Common myeloid progenitor, CD34-positive (primary cell): ENCODE measurements around the gene ST14.
"Not testable (repeated sequence)": the region's sequence is repeated elsewhere in the genome, so short reads cannot be mapped to it uniquely, and the experiment has no call there.

Experiments
- CTCF ChIA-PET: fragments of 350-600 bp; sonication (Branson Sonifier 250); formaldehyde crosslinking; loops from one replicate; lab custom pipeline; 2021; ENCODE audit warnings: antibody characterized with exemption; lab: Charles Lee
- POLR2A ChIA-PET: fragments of 350-600 bp; sonication (Branson Sonifier 250); formaldehyde crosslinking; loops from one replicate; lab custom pipeline; 2021; ENCODE audit warnings: antibody characterized with exemption; lab: Charles Lee
- DNase-seq, 3 donors: peaks; one replicate each; pipeline versions ENCODE4 v3.0.0 to v3.0.0-alpha.2; 2013
- H3K27ac ChIP-seq, 2 experiments: 1 replicate in 1 of 2; 2 replicates in 1 of 2; pipeline ENCODE4 v1.7.0; 2013; ENCODE audit warnings: inconsistent platforms in 2 of 2, low read length in 2 of 2, mild to moderate bottlenecking in 2 of 2, low read depth in 1 of 2, moderate library complexity in 1 of 2; ENCODE audit not compliant: severe bottlenecking in 2 of 2, insufficient read depth in 1 of 2, poor library complexity in 1 of 2
- H3K27me3 ChIP-seq, 5 experiments: replicated peaks in 2 of 5; 1 replicate in 3 of 5; 2 replicates in 2 of 5; pipeline versions ENCODE4 v1.6.1 to v1.7.0; 2013; ENCODE audit warnings: low read length in 4 of 5, mild to moderate bottlenecking in 2 of 5, moderate library complexity in 2 of 5, inconsistent platforms in 1 of 5; ENCODE audit not compliant: insufficient read depth in 5 of 5, control insufficient read depth in 4 of 5
- H3K36me3 ChIP-seq, 4 experiments: 1 replicate in 2 of 4; 2 replicates in 2 of 4; pipeline versions ENCODE4 v1.6.1 to v1.7.0; 2013; ENCODE audit warnings: low read length in 3 of 4, control low read depth in 1 of 4, mild to moderate bottlenecking in 1 of 4; ENCODE audit not compliant: control insufficient read depth in 4 of 4, insufficient read depth in 4 of 4
- H3K4me1 ChIP-seq, 4 experiments: 1 replicate in 3 of 4; 2 replicates in 1 of 4; pipeline versions ENCODE4 v1.6.1 to v1.7.1; 2013; ENCODE audit warnings: low read length in 3 of 4, mild to moderate bottlenecking in 3 of 4, control low read depth in 1 of 4, inconsistent platforms in 1 of 4, moderate library complexity in 1 of 4; ENCODE audit not compliant: control insufficient read depth in 4 of 4, insufficient read depth in 4 of 4; ENCODE audit errors: control extremely low read depth in 1 of 4
- H3K4me3 ChIP-seq, 7 experiments: 1 replicate in 4 of 7; 2 replicates in 3 of 7; pipeline versions ENCODE4 v1.5.1 to v1.7.0; 2013; ENCODE audit warnings: mild to moderate bottlenecking in 7 of 7, low read length in 6 of 7, moderate library complexity in 6 of 7, inconsistent platforms in 2 of 7, low read depth in 2 of 7, control low read depth in 1 of 7; ENCODE audit not compliant: insufficient read depth in 4 of 7, control insufficient read depth in 1 of 7; ENCODE audit errors: extremely low read depth in 1 of 7
- H3K9me3 ChIP-seq, 5 experiments: 1 replicate in 4 of 5; 2 replicates in 1 of 5; pipeline versions ENCODE4 v1.6.1 to v1.7.1; 2013; ENCODE audit warnings: low read length in 4 of 5, mild to moderate bottlenecking in 2 of 5, inconsistent platforms in 1 of 5, low read depth in 1 of 5, moderate library complexity in 1 of 5; ENCODE audit not compliant: control insufficient read depth in 4 of 5, insufficient read depth in 2 of 5; ENCODE audit errors: control extremely low read depth in 1 of 5
- WGBS: methylation state at CpG from one replicate; pipeline ENCODE4 v1.1.5; 2013; ENCODE audit not compliant: insufficient coverage; 5-methylcytosine and 5-hydroxymethylcytosine counted together

ST14 gene

DNA sequence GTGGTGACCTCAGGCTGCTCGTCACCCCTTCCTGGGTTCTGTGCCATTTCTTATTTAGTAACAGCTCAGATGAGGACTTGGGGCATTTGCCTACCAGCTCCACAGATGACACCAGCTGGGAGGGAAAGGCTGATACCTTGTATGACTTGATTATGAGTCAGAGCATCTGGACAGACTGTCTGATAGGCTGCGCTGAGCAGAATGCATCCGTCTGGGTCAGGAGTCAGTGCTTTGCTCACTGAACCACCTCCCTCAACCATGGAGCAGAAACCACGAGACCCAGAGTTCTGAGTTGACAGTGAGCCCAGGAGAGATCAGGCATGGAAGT is 6.8 kb downstream of the ST14 start:
- Histone ChIP-seq H3K4me3 (no peak overlapping the region), H3K36me3 (no peaks in the 10 kb centered on the region), H3K9me3 (no peaks in the 10 kb centered on the region), H3K27ac (no peak overlapping the region), H3K4me1 (peaks cover 0 to 2% (median 0%) of the 10 kb centered on the region in 4 experiments), H3K27me3 (peaks cover 0 to 24% (median 12%) of the 10 kb centered on the region in 5 experiments)
- WGBS, result 100% methylated on average over 3 of the region's 4 CpGs
- CTCF ChIA-PET, result interaction anchor here (1.5 kb wide), 1 partner anchor 47 kb away, joined by 6 read pairs; no protein-coding TSS in a partner anchor
- POLR2A ChIA-PET, result no interaction called here
- DNase-seq, result peak in 1 of 3 donors; percentile 15

DNA sequence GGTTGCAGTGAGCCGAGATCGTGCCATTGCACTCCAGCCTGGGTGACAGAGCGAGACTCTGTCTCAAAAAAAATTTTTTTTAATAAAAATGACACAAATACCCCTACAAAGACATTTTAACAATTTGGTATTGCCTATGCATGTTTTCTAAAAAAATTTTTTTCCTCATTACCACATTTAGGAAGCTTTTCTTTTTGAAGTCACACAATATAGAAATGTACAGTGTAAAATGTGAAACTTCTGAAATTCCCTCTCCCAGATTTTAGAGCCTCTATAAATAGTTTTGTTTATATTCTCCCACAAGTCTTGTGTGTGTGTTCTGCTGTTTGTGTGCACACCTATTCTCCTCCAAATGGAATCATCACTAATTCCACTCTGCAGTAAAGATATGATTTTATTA is 7.6 kb downstream of the ST14 start:
- POLR2A ChIA-PET, result no interaction called here
- Histone ChIP-seq H3K4me1 (no peaks in the 10 kb centered on the region), H3K36me3 (no peaks in the 10 kb centered on the region), H3K27me3 (peaks cover 0 to 17% (median 5%) of the 10 kb centered on the region in 5 experiments), H3K9me3 (no peaks in the 10 kb centered on the region), H3K27ac (no peak overlapping the region), H3K4me3 (no peak overlapping the region)
- CTCF ChIA-PET, result interaction anchor here (0.9 kb wide), 1 partner anchor 24 kb away, joined by 4 read pairs; no protein-coding TSS in a partner anchor
- no peak for DNase-seq
- 100% methylated on average over 3 of the region's 3 CpGs for WGBS

- H3K4me1 ChIP-seq, result no peaks in the 10 kb centered on the region
- H3K9me3 ChIP-seq, result no peaks in the 10 kb centered on the region
- H3K27me3 ChIP-seq, result peaks cover 0 to 7% (median 4%) of the 10 kb centered on the region in 5 experiments
- no peak overlapping the region for H3K27ac ChIP-seq
- CTCF ChIA-PET, result interaction anchor here (0.9 kb wide), 1 partner anchor 23 kb away, joined by 4 read pairs; no protein-coding TSS in a partner anchor
- POLR2A ChIA-PET, result no interaction called here
- WGBS, result 96% methylated on average over 4 of the region's 7 CpGs
- peak in 2 of 3 donors; percentile 20 to 32 for DNase-seq
- no peaks in the 10 kb centered on the region for H3K36me3 ChIP-seq
- no peak overlapping the region for H3K4me3 ChIP-seq
These were observed 8.5 kb downstream of the ST14 start for GRCh38 chr11:130168105-130168504.

DNA sequence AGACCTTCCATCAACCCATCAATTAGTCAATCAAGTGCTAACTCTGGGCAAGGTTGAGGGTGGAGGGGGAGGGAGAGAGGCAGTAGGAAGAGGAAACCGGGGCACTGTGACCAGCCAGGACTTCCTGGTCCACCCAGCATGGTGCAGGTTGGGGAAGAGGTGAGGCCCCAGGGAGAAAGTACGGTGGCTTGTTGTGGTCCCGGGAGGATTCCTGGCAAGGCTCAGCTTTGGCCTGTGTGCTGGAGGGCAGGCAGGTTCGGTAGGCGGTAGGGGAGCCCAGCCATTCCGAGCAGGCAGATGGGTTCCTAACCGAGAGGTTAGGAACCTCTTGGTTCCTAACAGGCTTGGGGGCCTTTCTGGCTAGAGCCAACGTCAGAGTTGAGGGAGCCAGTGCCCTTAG is 10.8 kb downstream of the ST14 start:
- Histone ChIP-seq H3K27ac (no peak overlapping the region), H3K36me3 (no peaks in the 10 kb centered on the region), H3K9me3 (peaks cover 0 to 6% (median 0%) of the 10 kb centered on the region in 5 experiments), H3K27me3 (peaks cover 0 to 2% (median 0%) of the 10 kb centered on the region in 5 experiments), H3K4me3 (no peak overlapping the region), H3K4me1 (no peaks in the 10 kb centered on the region)
- CTCF ChIA-PET, result no interaction called here
- DNase-seq, result no peak
- WGBS, result 93% methylated on average over 8 of the region's 8 CpGs
- POLR2A ChIA-PET, result no interaction called here

DNA sequence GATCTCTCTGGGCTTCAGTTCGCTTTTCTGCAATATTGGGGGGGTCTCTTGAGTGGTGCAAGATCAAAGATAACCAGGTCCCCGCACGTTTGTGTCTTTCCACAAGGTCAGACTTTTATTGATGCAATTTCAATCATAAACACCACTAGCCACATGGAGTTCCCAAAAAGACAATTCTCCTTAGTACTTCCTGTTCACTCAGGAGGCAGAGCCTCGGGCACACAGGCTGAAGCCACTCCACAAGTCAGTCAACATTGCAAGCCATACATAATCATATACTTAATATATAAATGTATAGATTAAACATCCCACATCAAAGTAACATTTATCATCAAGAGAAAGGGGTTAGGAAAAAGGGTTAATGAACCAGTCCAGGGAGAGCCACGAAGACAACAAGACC is 12.0 kb downstream of the ST14 start:
- Histone ChIP-seq H3K4me1 (no peaks in the 10 kb centered on the region), H3K27me3 (no peaks in the 10 kb centered on the region), H3K27ac (no peak overlapping the region), H3K4me3 (no peak overlapping the region), H3K36me3 (no peaks in the 10 kb centered on the region), H3K9me3 (peaks cover 0 to 6% (median 0%) of the 10 kb centered on the region in 5 experiments)
- CTCF ChIA-PET, result no interaction called here
- POLR2A ChIA-PET, result no interaction called here
- DNase-seq, result no peak
- 87% methylated on average over 3 of the region's 5 CpGs for WGBS

GRCh38 chr11:130172001-130172400 is 12.4 kb downstream of the ST14 start:
- CTCF ChIA-PET, POLR2A ChIA-PET, H3K27me3 ChIP-seq, H3K4me1 ChIP-seq, H3K36me3 ChIP-seq, DNase-seq, H3K9me3 ChIP-seq, H3K4me3 ChIP-seq, H3K27ac ChIP-seq: not testable (repeated sequence)
- WGBS, result 69% methylated on average over 3 of the region's 3 CpGs

- no peaks in the 10 kb centered on the region for H3K27me3 ChIP-seq
- 100% methylated on average over 3 of the region's 4 CpGs for WGBS
- no peak for DNase-seq
These were observed 15.1 kb downstream of the ST14 start for GRCh38 chr11:130174642-130175041.

More at GRCh38 chr11:130174642-130175041, 15.1 kb downstream of the ST14 start:
- H3K36me3 ChIP-seq, result no peaks in the 10 kb centered on the region
- no peak overlapping the region for H3K4me3 ChIP-seq
- POLR2A ChIA-PET, result no interaction called here
- no peaks in the 10 kb centered on the region for H3K4me1 ChIP-seq
- H3K27ac ChIP-seq, result no peak overlapping the region
- CTCF ChIA-PET, result no interaction called here
- H3K9me3 ChIP-seq, result peaks cover 0 to 6% (median 0%) of the 10 kb centered on the region in 5 experiments
